GM18951 (cell line): Measurements from ENCODE around the gene CNTN1.
"Not testable (repeated sequence)": the region's sequence is repeated elsewhere in the genome, so short reads cannot be mapped to it uniquely, and the experiment has no call there.

Experiments used
- POLR2A ChIP-seq: IDR thresholded peaks from 4 replicates; pipeline ENCODE4 v1.6.1; 2011; ENCODE audit warnings: mild to moderate bottlenecking; ENCODE audit not compliant: insufficient read length, insufficient read depth; ENCODE audit errors: extremely low read depth
- in situ Hi-C: fragments of 300-500 bp; cut with MboI; formaldehyde crosslinking; loops from one replicate; pipeline ENCODE4 v1.12.0; 2022; ENCODE audit warnings: low sequenced_read_pairs, mixed read lengths, inconsistent platforms; ENCODE audit not compliant: unreplicated experiment

CNTN1 gene

DNA sequence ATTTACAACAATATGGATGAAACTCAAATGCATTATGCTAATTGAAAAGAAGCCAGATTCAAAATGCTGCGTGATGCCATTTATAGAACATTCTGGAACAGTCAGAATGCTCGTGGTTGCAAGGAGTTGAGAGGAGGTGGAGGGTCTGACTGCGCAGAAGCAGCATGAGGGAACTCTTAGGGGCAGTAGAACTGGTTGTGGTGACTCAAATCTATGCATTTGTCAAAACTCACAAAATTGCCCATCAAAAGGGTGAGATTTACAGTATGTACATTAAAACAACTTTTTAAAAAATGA is 382.2 kb downstream of the CNTN1 start:
- in situ Hi-C loops: no loop called here
- no peak for TF ChIP-seq POLR2A

DNA sequence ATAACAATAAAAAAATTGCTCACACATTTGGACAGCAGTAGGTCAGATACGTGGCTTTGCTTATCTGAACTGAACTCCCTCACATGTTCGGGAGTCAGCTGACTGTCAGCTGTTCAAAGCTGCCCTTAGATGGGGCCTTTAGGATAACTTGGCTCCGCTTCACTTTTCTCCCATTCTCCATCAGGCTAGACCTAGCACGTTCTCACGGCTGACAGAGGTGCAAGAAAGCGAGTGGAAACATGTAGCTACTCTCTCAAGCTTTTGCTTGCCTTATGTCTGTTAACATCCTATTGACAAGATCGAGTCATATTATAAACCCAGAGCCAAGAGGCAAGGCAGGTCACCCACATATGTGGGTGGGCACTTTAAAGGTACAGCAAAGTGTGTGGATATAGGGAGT is 383.9 kb downstream of the CNTN1 start:
- in situ Hi-C loops: no loop called here
- TF ChIP-seq POLR2A: no peak

DNA sequence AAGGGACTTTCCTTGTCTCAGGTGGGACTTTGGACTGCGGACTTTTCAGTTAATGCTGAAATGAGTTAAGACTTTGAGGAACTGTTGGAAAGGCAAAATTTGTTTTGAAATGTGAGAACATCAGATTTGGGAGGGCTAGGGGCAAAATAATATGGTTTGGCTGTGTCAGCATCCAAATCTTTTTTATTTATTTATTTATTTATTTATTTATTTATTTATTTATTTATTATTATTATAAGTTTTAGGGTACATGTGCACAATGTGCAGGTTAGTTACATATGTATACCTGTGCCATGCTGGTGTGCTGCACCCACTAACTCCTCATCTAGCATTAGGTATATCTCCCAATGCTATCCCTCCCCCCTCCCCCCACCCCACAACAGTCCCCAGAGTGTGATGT is 389.0 kb downstream of the CNTN1 start:
- in situ Hi-C loops: not testable (repeated sequence)

DNA sequence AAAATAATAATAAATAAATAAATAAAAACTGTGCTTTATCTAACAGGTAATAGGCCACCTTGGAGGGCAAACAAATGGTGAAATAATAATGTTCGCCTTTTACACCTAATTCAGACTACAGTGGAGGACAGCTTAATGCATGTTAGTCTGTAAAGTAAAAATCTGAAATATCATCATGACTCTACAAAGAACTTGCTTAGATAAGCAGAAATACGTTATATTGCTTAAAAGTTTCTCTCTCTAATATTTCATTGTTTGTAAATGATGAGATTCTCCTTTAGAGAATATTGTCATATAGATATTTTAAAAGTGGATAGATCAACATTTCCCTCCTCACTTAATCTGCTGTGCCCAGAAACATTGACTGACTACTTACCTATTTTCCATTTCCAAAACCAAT is 397.2 kb downstream of the CNTN1 start:
- in situ Hi-C loops: no loop called here
- no peak for TF ChIP-seq POLR2A

DNA sequence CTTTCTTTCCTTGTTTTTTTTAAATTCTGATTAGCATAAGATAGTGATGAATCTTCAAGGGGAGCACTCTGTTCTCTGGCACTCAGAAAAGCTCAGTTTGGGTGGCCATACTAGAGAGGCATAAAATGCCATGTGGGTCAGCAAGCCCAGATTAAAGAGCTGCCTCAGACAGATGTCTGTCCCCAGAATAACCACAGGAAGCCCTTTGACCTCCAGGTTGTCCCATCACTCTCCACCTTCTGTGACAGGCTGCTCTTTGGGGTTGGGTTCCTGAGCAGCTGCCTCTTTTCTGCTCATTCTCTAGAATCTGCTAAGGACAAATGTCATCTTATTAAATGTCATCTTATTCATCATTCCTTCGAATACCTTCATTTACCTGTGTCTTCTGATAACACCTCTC is 399.9 kb downstream of the CNTN1 start:
- in situ Hi-C loops: no loop called here
- no peak for TF ChIP-seq POLR2A

DNA sequence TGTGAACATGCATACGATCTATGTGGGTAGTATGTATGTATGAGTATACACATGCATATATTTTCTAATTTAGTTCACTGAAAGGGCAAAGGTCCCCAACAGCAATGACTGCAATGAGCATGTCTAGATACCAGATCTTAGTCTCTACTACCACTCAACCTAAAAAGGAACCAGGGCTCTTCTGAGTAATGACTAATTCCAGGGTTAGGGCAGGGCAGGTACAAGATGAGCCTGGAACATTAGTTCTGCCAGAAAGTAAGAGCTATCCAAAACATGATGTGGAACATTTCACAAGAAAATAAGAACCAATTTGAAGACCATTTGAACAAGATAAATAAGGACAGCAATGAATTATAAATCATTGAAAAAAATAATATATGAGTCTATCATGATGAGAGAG is 404.6 kb downstream of the CNTN1 start:
- in situ Hi-C loops: no loop called here
- no peak for TF ChIP-seq POLR2A

DNA sequence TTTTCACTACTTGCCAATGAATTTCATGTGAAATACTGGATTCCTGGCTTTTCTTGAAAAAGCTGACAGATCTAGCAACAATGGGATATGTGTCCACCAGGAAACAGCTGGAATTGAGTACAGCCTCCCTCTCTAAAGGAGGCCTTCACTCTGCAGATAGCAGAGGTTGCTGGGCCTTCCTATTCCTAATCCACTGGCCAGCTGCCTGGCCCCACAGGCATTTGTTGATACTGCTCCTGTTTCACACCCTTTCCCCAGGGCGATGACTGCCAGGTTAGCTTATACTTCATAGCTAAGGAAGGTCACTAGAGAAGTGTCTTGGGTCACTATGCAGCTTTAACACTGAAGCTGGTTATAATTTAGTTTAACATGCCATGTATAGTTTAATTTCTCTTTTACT is 408.3 kb downstream of the CNTN1 start:
- no peak for TF ChIP-seq POLR2A
- in situ Hi-C loops: no loop called here

DNA sequence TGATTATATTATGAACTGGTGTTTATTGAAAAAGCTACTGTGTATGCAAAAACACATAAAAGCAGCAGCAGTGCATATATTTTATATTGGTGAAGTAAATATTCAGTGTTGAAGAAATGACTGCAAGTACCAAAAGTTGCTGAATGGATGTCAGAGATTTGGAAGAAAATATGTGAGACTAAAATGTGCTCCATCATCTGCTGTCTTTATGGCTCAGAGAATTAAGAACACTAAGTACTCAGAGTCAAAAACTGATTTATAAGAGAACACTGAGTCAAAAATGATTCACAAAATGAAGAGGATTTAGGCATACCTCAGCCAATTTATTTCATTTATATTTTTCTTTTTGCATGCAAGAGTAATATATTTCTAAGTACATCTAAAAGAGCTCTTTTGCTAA is 409.6 kb downstream of the CNTN1 start:
- in situ Hi-C loops: no loop called here
- TF ChIP-seq POLR2A: no peak

DNA sequence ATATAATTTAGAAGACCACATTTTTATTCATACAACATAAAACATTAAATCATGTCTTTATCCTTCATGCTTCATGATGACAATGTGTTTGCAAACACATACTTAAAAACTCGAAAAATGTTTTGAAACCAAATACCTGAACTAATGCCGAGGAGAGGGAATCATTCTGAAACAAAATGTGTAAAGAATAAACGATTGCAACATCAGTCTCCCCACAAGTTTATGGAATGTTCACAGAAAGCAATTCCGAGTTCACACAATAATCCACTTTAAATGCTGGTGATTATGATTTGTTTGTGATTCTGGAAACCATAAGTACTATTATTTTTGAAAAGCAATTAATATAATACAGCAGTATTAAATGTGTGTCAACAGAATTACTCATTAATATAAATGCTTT is 411.4 kb downstream of the CNTN1 start:
- TF ChIP-seq POLR2A: no peak
- in situ Hi-C loops: no loop called here

DNA sequence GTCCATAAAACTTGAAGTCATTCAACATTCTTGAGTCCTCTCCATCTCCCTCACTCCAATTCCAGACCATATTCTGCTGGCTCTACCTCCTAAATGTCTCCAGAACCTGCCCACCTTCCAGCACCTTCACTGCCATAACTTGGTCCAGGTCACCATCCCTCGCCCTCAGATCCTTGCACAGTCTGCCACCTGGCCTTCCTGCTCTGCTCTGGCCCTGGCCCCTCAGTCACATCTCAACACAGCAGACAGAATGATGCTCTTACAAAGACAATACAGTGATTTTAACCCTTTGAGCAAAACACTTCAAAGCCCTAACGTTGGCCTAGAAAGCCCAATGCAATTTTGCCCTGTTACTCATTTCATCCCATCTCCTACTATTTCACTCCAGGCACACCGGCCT is 414.1 kb downstream of the CNTN1 start:
- TF ChIP-seq POLR2A: no peak
- in situ Hi-C loops: no loop called here

DNA sequence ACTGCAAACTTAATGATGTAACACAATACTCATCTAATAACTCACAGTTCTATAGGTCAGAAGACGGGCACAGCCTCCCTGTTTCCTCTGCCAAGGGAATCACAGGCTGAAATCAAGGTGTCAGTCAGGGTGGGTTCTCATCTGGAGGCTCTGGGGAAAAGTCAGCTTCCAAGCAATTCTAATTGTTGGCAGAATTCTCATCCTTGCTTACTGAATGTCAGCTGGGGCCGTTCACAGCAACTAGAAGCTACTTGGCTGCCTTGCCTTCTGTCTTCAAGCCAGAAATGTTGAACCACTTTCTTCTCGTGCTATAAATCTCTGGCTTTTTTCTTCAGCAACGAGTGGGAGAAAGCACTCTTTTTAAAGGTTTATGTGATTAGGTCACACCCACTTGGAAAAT is 415.8 kb downstream of the CNTN1 start:
- no peak for TF ChIP-seq POLR2A
- in situ Hi-C loops: no loop called here

DNA sequence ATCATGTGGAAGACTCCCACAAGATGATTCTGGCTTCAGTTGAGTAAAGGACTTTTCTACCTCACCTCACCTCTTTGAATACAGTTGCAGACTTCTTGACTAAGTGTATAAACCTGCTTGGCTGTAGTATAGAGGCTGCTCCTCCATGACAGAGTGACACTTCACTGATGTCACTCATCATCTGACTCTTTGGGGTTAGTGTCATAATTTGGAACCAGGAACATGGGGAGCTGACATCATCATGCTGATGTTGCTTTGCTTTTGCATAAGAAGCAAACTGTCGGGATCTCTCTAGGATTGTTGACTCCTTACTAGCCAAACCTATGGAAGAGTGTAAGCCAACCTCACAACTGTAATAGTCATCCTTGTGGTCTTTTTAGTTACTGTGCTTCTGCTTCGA is 420.7 kb downstream of the CNTN1 start:
- TF ChIP-seq POLR2A: no peak
- in situ Hi-C loops: no loop called here

DNA sequence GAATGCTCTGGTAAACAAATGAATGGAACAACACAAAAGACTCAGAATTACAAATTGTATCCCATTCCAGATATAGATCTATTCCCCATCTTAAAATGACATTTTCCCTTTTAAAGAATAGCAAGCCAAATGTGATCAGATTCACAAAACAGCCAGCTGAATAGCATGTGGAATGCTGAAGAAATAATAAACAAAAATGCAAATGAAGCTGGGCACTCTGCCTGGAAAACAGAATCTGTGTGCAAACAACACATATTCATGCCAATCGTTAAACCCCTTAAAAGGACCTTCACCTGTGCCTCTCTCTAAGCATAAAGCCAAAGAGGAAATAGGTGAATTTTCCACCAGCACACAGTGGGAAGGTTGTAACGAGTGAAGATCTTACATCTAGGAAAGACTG is 428.0 kb downstream of the CNTN1 start:
- no peak for TF ChIP-seq POLR2A
- in situ Hi-C loops: no loop called here

DNA sequence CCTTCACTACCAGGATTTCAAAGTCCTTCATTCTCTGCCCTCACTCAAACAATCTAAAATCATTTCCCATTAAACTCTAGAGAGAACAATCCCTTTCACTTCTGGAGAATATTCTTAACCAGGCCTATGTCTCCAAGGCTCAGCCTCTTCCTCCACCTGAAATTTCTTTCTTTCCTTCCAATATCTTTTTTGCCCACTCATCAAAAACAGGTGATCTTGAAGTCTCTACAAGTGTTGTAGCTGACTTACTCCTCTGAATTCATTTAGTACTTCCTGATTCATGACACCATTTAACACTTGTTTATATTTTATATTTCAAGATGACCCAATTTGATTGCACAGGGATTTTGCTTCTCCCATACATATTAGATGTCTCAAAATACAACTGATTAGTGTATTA is 429.1 kb downstream of the CNTN1 start:
- TF ChIP-seq POLR2A: no peak
- in situ Hi-C loops: no loop called here
